HepG2 (cell line): ENCODE data around the gene BCO1. TPM values are rescaled to one million over a fixed set of nuclear protein-coding genes. Genes with fewer than 3 reads are reported as not detected.

Experiments used
- ATAC-seq: fragments of 200-7000 bp; cut with Tn5 transposase; 3 replicates; pipeline ENCODE4 v1.9.1; 2020; ENCODE audit warnings: mild to moderate bottlenecking, moderate library complexity
- BruUV-seq: library from RNA; stranded (reverse); fragments of 400-500 nt; replicated peaks from 2 replicates; lab custom pipeline; 2021; lab: Mats Ljungman, UMichigan
- CTCF ChIA-PET: fragments of 300-600 bp; formaldehyde crosslinking; extraction: SDS; loops from one replicate; lab custom pipeline; 2021; ENCODE audit warnings: low total read pairs, inconsistent platforms, low intra/inter-chr PET ratio; lab: Yijun Ruan, JAX
- POLR2A ChIA-PET: fragments of 350-600 bp; sonication (Branson Sonifier 250); formaldehyde crosslinking; loops from one replicate; lab custom pipeline; 2020; ENCODE audit warnings: antibody characterized with exemption, inconsistent platforms; lab: Yijun Ruan, JAX
- DNase-seq: peaks from one replicate; pipeline ENCODE4 v3.0.0-alpha.2; 2015; ENCODE audit warnings: low spot score
- FAIRE-seq: peaks from 3 replicates; lab custom pipeline; 2011; peaks lifted over from hg19 to GRCh38; lab: Jason Lieb, UNC
- H2AFZ ChIP-seq: one replicate; pipeline ENCODE4 v1.6.1; 2011; ENCODE audit warnings: low read length, inconsistent platforms
- H3K27ac ChIP-seq: fragments of 300-600 bp; 3 replicates; pipeline ENCODE4 v1.8.0; 2011; ENCODE audit warnings: mixed run types, mild to moderate bottlenecking, mixed read lengths, low read length, inconsistent platforms; ENCODE audit not compliant: insufficient read depth; ENCODE audit errors: extremely low read length
- H3K27me3 ChIP-seq, 2 experiments: fragments of 200-600 bp in 1 of 2; 2 replicates in 1 of 2; 3 replicates in 1 of 2; pipeline versions ENCODE4 v1.6.0 to v1.8.0; 2011; ENCODE audit warnings: low read length in 2 of 2, mild to moderate bottlenecking in 2 of 2, moderate library complexity in 2 of 2, inconsistent platforms in 1 of 2; ENCODE audit not compliant: insufficient read depth in 2 of 2, control insufficient read depth in 1 of 2
- H3K36me3 ChIP-seq, 2 experiments: fragments of 200-600 bp in 1 of 2; replicated peaks in 1 of 2; 2 replicates in 1 of 2; 3 replicates in 1 of 2; pipeline versions ENCODE4 v1.5.1 to v1.8.0; 2011; ENCODE audit warnings: low read length in 2 of 2, inconsistent platforms in 1 of 2; ENCODE audit not compliant: insufficient read depth in 2 of 2, control insufficient read depth in 1 of 2
- H3K4me1 ChIP-seq: 2 replicates; pipeline ENCODE4 v1.5.1; 2012; ENCODE audit warnings: low read length, inconsistent platforms; ENCODE audit not compliant: insufficient read depth
- H3K4me2 ChIP-seq: 2 replicates; pipeline ENCODE4 v1.6.0; 2011; ENCODE audit warnings: low read depth, low read length, inconsistent platforms
- H3K4me3 ChIP-seq, 3 experiments: fragments of 200-600 bp in 1 of 3; sonication (generic), shearing (Covaris generic) in 1 of 3; replicated peaks in 1 of 3; 2 replicates each; pipeline ENCODE4 v1.5.1; 2011 to 2016; ENCODE audit warnings: low read length in 3 of 3, inconsistent platforms in 2 of 3, low read depth in 2 of 3, mild to moderate bottlenecking in 2 of 3, control low read depth in 1 of 3, mixed read lengths in 1 of 3; ENCODE audit not compliant: insufficient read depth in 1 of 3
- H3K79me2 ChIP-seq: one replicate; pipeline ENCODE4 v1.6.1; 2011; ENCODE audit warnings: low read length, inconsistent platforms; ENCODE audit not compliant: insufficient read depth
- H3K9ac ChIP-seq: 2 replicates; pipeline ENCODE4 v1.6.0; 2011; ENCODE audit warnings: mild to moderate bottlenecking, low read depth, low read length, inconsistent platforms; ENCODE audit not compliant: insufficient read depth
- H3K9me3 ChIP-seq: 2 replicates; pipeline ENCODE4 v1.5.1; 2012; ENCODE audit warnings: mild to moderate bottlenecking, low read length
- H4K20me1 ChIP-seq: 2 replicates; pipeline ENCODE4 v1.6.0; 2011; ENCODE audit warnings: inconsistent platforms, mild to moderate bottlenecking, low read length, moderate library complexity; ENCODE audit not compliant: insufficient read depth
- FOXP4 ChIP-seq: sonication (generic); formaldehyde crosslinking; IDR thresholded peaks from 2 replicates; pipeline ENCODE4 v1.4.0; 2020; ENCODE audit warnings: missing genetic modification reagents
- NPAS2 ChIP-seq: sonication (generic); formaldehyde crosslinking; IDR thresholded peaks from 2 replicates; pipeline ENCODE4 v1.8.0; 2022; ENCODE audit warnings: mild to moderate bottlenecking, missing genetic modification reagents, borderline replicate concordance
- SPEN ChIP-seq: sonication (generic); formaldehyde crosslinking; IDR thresholded peaks from 2 replicates; pipeline ENCODE4 v1.5.1; 2020; ENCODE audit warnings: low read depth, mild to moderate bottlenecking, missing genetic modification reagents
- U2AF1 ChIP-seq: fragments of 200-400 bp; formaldehyde crosslinking; optimal IDR thresholded peaks from 2 replicates; pipeline ENCODE3; 2017; ENCODE audit warnings: mild to moderate bottlenecking, low read depth, low read length
- ZNF282 ChIP-seq: fragments of 450-650 bp; IDR thresholded peaks from 2 replicates; pipeline ENCODE4 v1.6.1; 2018; ENCODE audit not compliant: partially characterized antibody
- ZNF550 ChIP-seq: sonication (generic); formaldehyde crosslinking; IDR thresholded peaks from 2 replicates; pipeline ENCODE4 v1.4.0; 2020; ENCODE audit warnings: mild to moderate bottlenecking, missing genetic modification reagents, borderline replicate concordance
- WGBS: methylation state at CpG from one replicate; pipeline ENCODE4 v1.1.6; 2017; ENCODE audit warnings: low lambda C conversion rate; 5-methylcytosine and 5-hydroxymethylcytosine counted together
- in situ Hi-C: cut with HindIII; loops from 2 replicates; pipeline ENCODE4 v1.10.0; 2017; ENCODE audit warnings: low pct_unique_long_range_greater_than_20kb; ENCODE audit not compliant: extremely low pct_ligation_motif_present
- intact Hi-C: fragments of 100-400 bp; cut with micrococcal nuclease; formaldehyde crosslinking; loops from one replicate; pipeline ENCODE4 v1.10.0; 2022; ENCODE audit not compliant: unreplicated experiment
- polyA plus RNA-seq, 8 experiments: library from polyadenylated mRNA; depleted of rRNA in 3 of 8; stranded (reverse) in 7 of 8; unstranded in 1 of 8; fragments of >200 nt; fragmentation: Illumina TruSeq in 4 of 8; extraction: Trizol in 4 of 8; gene quantifications; 2 replicates each; pipeline versions ENCODE4 v1.2.1 to v1.2.3, GENCODE V29; 2011 to 2016; ENCODE audit warnings: low read depth in 4 of 8, missing spikeins in 1 of 8, mixed read lengths in 1 of 8; ENCODE audit not compliant: insufficient read depth in 1 of 8
- total RNA-seq, 5 experiments: library from RNA; depleted of rRNA; stranded (reverse); fragments of >200 nt; fragmentation: Illumina TruSeq; extraction: Trizol; gene quantifications; 2 replicates each; pipeline ENCODE4 v1.2.3, GENCODE V29; 2016; ENCODE audit warnings: low read depth in 1 of 5
- TF ChIP-seq, protein P1 (sequence below): sonication (generic); formaldehyde crosslinking; IDR thresholded peaks from 2 replicates; pipeline ENCODE4 v1.5.0; 2020; ENCODE audit warnings: missing genetic modification reagents, mild to moderate bottlenecking, borderline replicate concordance

Gene BCO1
- total and polyA plus RNA-seq, 2 of the 13 experiments (the other 11 are each of a cell fraction or from before 2014, with no cell fraction given): 0.11 TPM; not detected in 1

GRCh38 chr16:81220349-81220748 is 18.1 kb upstream of the BCO1 start:
- Histone ChIP-seq H3K27me3 (peaks cover 2 to 22% of the 10 kb centered on the region in 2 experiments; a peak in 4 of 5 replicates), H4K20me1 (no peaks in the 10 kb centered on the region), H3K9ac (no peak overlapping the region), H3K9me3 (no peaks in the 10 kb centered on the region), H3K27ac (no peak overlapping the region), H3K4me3 (no peak overlapping the region), H3K79me2 (no peaks in the 10 kb centered on the region), H3K4me1 (0 out of 2 replicates have a peak, but pooled peaks cover 12% of the 10 kb centered on the region), H3K36me3 (no peaks in the 10 kb centered on the region), H2AFZ (no peak overlapping the region), H3K4me2 (no peak overlapping the region)
- BruUV-seq: no TSS peak
- in situ Hi-C loops (no loop called here), intact Hi-C loops (no loop called here)
- ChIA-PET CTCF (no interaction called here), POLR2A (no interaction called here)
- FAIRE-seq: no peak
- no peak for DNase-seq
- no peak for ATAC-seq
- TF ChIP-seq U2AF1 (no peak), ZNF550 (CRISPR knock-in tag) (no peak), FOXP4 (CRISPR knock-in tag) (no peak), NPAS2 (CRISPR knock-in tag) (no peak), SPEN (CRISPR knock-in tag) (no peak), ZNF282 (no peak)
- TF ChIP-seq, protein P1, sequence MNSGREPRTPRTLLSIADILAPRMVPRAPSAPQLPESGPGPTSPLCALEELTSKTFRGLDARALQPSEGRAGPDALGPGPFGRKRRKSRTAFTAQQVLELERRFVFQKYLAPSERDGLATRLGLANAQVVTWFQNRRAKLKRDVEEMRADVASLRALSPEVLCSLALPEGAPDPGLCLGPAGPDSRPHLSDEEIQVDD: no peak
- WGBS: 52% methylated on average over 9 of the region's 9 CpGs
